Endothelial cell of umbilical vein (primary cell): ENCODE measurements around the gene LRRC52. TPM values are rescaled to one million over a fixed set of nuclear protein-coding genes. Genes with fewer than 3 reads are reported as not detected.

Experiments used
- BruUV-seq: library from RNA; stranded (reverse); fragments of 400-500 nt; replicated peaks from 2 replicates; lab custom pipeline; 2021; lab: Mats Ljungman, UMichigan
- CTCF ChIA-PET: fragments of 300-600, 350-600 bp; sonication (Branson Sonifier 250); formaldehyde crosslinking; loops from one replicate; lab custom pipeline; 2021; ENCODE audit warnings: antibody characterized with exemption, inconsistent platforms; lab: Charles Lee
- POLR2A ChIA-PET: fragments of 300-600, 350-600 bp; sonication (Branson Sonifier 250); formaldehyde crosslinking; loops from one replicate; lab custom pipeline; 2021; ENCODE audit warnings: antibody characterized with exemption, inconsistent platforms; lab: Charles Lee
- DNase-seq: peaks from one replicate; pipeline ENCODE4 v3.0.0-alpha.2; 2011; ENCODE audit warnings: low read depth, low spot score
- FAIRE-seq: peaks from 2 replicates; lab custom pipeline; 2011; peaks lifted over from hg19 to GRCh38; lab: Jason Lieb, UNC
- H2AFZ ChIP-seq: 2 replicates; pipeline ENCODE4 v1.6.0; 2012; ENCODE audit warnings: low read depth, low read length, control low read depth, inconsistent platforms
- H3K27ac ChIP-seq: 2 replicates; pipeline ENCODE4 v1.5.1; 2011; ENCODE audit warnings: low read depth, mild to moderate bottlenecking, control low read depth, low read length, moderate library complexity; ENCODE audit not compliant: insufficient read depth
- H3K27me3 ChIP-seq, 2 experiments: 2 replicates each; pipeline versions ENCODE4 v1.6.0 to v1.6.1; 2011; ENCODE audit warnings: low read length in 2 of 2, mixed read lengths in 1 of 2; ENCODE audit not compliant: control insufficient read depth in 2 of 2, insufficient read depth in 2 of 2
- H3K36me3 ChIP-seq, 2 experiments: 2 replicates in 1 of 2; 3 replicates in 1 of 2; pipeline ENCODE4 v1.5.1; 2011; ENCODE audit warnings: low read length in 2 of 2, mild to moderate bottlenecking in 1 of 2, moderate library complexity in 1 of 2; ENCODE audit not compliant: control insufficient read depth in 2 of 2, insufficient read depth in 2 of 2; ENCODE audit errors: extremely low read depth in 1 of 2
- H3K4me1 ChIP-seq: 3 replicates; pipeline ENCODE4 v1.5.1; 2011; ENCODE audit warnings: mild to moderate bottlenecking, low read length; ENCODE audit not compliant: control insufficient read depth, insufficient read depth; ENCODE audit errors: extremely low read depth
- H3K4me2 ChIP-seq: 2 replicates; pipeline ENCODE4 v1.6.1; 2011; ENCODE audit warnings: low read length, control low read depth, mixed read lengths; ENCODE audit not compliant: insufficient read depth
- H3K4me3 ChIP-seq, 3 experiments: fragments of 200-600 bp in 1 of 3; sonication (generic), shearing (Covaris generic) in 1 of 3; replicated peaks in 1 of 3; 2 replicates each; pipeline ENCODE4 v1.5.1; 2011 to 2016; ENCODE audit warnings: control low read depth in 3 of 3, low read length in 3 of 3, mild to moderate bottlenecking in 2 of 3, inconsistent platforms in 1 of 3, low read depth in 1 of 3, moderate library complexity in 1 of 3; ENCODE audit not compliant: insufficient read depth in 1 of 3
- H3K79me2 ChIP-seq: 2 replicates; pipeline ENCODE4 v1.6.0; 2012; ENCODE audit warnings: low read length, inconsistent platforms; ENCODE audit not compliant: control insufficient read depth, insufficient read depth
- H3K9ac ChIP-seq: replicated peaks from 2 replicates; pipeline ENCODE3; 2011; ENCODE audit warnings: low read length, control low read depth; ENCODE audit not compliant: insufficient read depth; ENCODE audit errors: extremely low read depth
- H3K9me1 ChIP-seq: replicated peaks from 3 replicates; pipeline ENCODE4 v1.6.0; 2011; ENCODE audit warnings: mild to moderate bottlenecking, low read length; ENCODE audit not compliant: control insufficient read depth, insufficient read depth; ENCODE audit errors: extremely low read depth
- H3K9me3 ChIP-seq: replicated peaks from 2 replicates; pipeline ENCODE4 v1.5.1; 2012; ENCODE audit warnings: low read length, inconsistent platforms; ENCODE audit not compliant: control insufficient read depth, insufficient read depth
- H4K20me1 ChIP-seq: replicated peaks from 2 replicates; pipeline ENCODE3; 2011; ENCODE audit warnings: mild to moderate bottlenecking, low read length; ENCODE audit not compliant: control insufficient read depth, insufficient read depth; ENCODE audit errors: extremely low read depth
- EZH2 ChIP-seq: IDR thresholded peaks from 2 replicates; pipeline ENCODE4 v1.6.1; 2012; ENCODE audit warnings: borderline replicate concordance, low read depth, mild to moderate bottlenecking, moderate library complexity, low read length, inconsistent platforms; ENCODE audit not compliant: severe bottlenecking
- FOS ChIP-seq: IDR thresholded peaks from 2 replicates; pipeline ENCODE4 v1.6.1; 2011; ENCODE audit warnings: mild to moderate bottlenecking, low read length, moderate library complexity, borderline replicate concordance; ENCODE audit not compliant: insufficient read depth
- GATA2 ChIP-seq: IDR thresholded peaks from 2 replicates; pipeline ENCODE4 v1.7.0; 2011; ENCODE audit warnings: low read depth, mild to moderate bottlenecking, moderate library complexity, mixed read lengths, low read length; ENCODE audit not compliant: insufficient read length, insufficient read depth
- JUN ChIP-seq: IDR thresholded peaks from 2 replicates; pipeline ENCODE4 v1.6.1; 2011; ENCODE audit warnings: borderline replicate concordance, low read depth; ENCODE audit not compliant: insufficient read length, insufficient read depth
- MAX ChIP-seq: IDR thresholded peaks from 2 replicates; pipeline ENCODE4 v1.6.1; 2011; ENCODE audit not compliant: insufficient read depth, insufficient read length
- MYC ChIP-seq: IDR thresholded peaks from one replicate; pipeline ENCODE4 v1.6.1; 2011; ENCODE audit warnings: mild to moderate bottlenecking, low read depth, low read length
- POLR2A ChIP-seq: IDR thresholded peaks from 2 replicates; pipeline ENCODE4 v1.6.1; 2012; ENCODE audit warnings: low read depth, mild to moderate bottlenecking, control low read depth, low read length
- POLR2AphosphoS5 ChIP-seq: IDR thresholded peaks from 2 replicates; pipeline ENCODE4 v1.6.1; 2012; ENCODE audit warnings: low read depth, mild to moderate bottlenecking, control low read depth, low read length, moderate library complexity; ENCODE audit not compliant: insufficient read depth
- dilution Hi-C: fragments of 300-500 bp; cut with MboI; formaldehyde crosslinking; loops from one replicate; pipeline ENCODE4 v1.15.0; 2019; ENCODE audit warnings: low sequenced_read_pairs; ENCODE audit not compliant: extremely low pct_ligation_motif_present
- intact Hi-C: fragments of 100-400 bp; cut with micrococcal nuclease; formaldehyde crosslinking; loops from one replicate; pipeline ENCODE4 v1.10.0; 2022
- polyA plus RNA-seq, 4 experiments: library from polyadenylated mRNA; depleted of rRNA in 3 of 4; stranded (reverse) in 3 of 4; unstranded in 1 of 4; fragments of >200 nt; gene quantifications; 2 replicates each; pipeline versions ENCODE4 v1.2.1 to v1.2.3, GENCODE V29; 2011 to 2012; ENCODE audit warnings: missing spikeins in 1 of 4
- total RNA-seq: library from RNA; stranded (reverse); gene quantifications from 2 replicates; pipeline ENCODE4 v1.2.3, GENCODE V29; 2021
- TF ChIP-seq, protein P1 (sequence below), 2 donors: IDR thresholded peaks; 1 replicate in 1 of 2; 2 replicates in 1 of 2; pipeline ENCODE4 v1.5.1; 2011; ENCODE audit warnings: low read length in 2 of 2, mild to moderate bottlenecking in 2 of 2, moderate library complexity in 2 of 2, control low read depth in 1 of 2, inconsistent platforms in 1 of 2, low read depth in 1 of 2; ENCODE audit not compliant: insufficient read depth in 1 of 2; ENCODE audit errors: extremely low read depth in 1 of 2

LRRC52 gene
- total and polyA plus RNA-seq, 2 donors (not counting 3 experiments of a cell fraction or from before 2014, with no cell fraction given), result not detected

DNA sequence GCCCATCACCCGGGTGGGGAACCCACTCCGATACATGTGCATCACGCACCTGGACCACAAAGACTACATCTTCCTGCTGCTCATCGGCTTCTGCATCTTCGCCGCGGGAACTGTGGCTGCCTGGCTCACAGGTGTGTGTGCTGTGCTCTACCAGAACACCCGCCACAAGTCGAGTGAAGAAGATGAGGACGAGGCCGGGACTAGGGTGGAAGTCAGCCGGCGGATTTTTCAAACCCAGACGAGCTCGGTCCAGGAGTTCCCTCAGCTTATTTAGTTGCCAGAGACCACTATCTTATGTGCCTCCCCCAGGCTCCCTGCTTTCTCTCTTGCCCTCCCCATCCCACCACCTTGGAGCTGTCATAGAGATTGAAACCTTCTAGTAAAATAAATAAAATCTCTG is 19.8 kb downstream of the LRRC52 start:
- FAIRE-seq (no peak), DNase-seq (no peak)
- Histone ChIP-seq H3K36me3 (no peaks in the 10 kb centered on the region), H3K27me3 (no peaks in the 10 kb centered on the region), H3K27ac (no peak overlapping the region), H4K20me1 (no peaks in the 10 kb centered on the region), H3K4me2 (no peak overlapping the region), H3K9ac (no peak overlapping the region), H3K4me3 (no peak overlapping the region), H3K9me1 (no peaks in the 10 kb centered on the region), H3K4me1 (no peaks in the 10 kb centered on the region), H2AFZ (no peak overlapping the region), H3K9me3 (no peaks in the 10 kb centered on the region), H3K79me2 (no peaks in the 10 kb centered on the region)
- ChIA-PET POLR2A (no interaction called here), CTCF (no interaction called here)
- BruUV-seq, result no TSS peak
- intact Hi-C loops (no loop called here), dilution Hi-C loops (no loop called here)
- no peak for TF ChIP-seq MYC
- TF ChIP-seq, protein P1, sequence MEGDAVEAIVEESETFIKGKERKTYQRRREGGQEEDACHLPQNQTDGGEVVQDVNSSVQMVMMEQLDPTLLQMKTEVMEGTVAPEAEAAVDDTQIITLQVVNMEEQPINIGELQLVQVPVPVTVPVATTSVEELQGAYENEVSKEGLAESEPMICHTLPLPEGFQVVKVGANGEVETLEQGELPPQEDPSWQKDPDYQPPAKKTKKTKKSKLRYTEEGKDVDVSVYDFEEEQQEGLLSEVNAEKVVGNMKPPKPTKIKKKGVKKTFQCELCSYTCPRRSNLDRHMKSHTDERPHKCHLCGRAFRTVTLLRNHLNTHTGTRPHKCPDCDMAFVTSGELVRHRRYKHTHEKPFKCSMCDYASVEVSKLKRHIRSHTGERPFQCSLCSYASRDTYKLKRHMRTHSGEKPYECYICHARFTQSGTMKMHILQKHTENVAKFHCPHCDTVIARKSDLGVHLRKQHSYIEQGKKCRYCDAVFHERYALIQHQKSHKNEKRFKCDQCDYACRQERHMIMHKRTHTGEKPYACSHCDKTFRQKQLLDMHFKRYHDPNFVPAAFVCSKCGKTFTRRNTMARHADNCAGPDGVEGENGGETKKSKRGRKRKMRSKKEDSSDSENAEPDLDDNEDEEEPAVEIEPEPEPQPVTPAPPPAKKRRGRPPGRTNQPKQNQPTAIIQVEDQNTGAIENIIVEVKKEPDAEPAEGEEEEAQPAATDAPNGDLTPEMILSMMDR (IDR thresholded peaks at IDR 0.05; ENCODE audit: extremely low read depth in 1 of 2, insufficient read depth in 1 of 2, low read depth in 1 of 2, low read length in 2 of 2), result no peak
- TF ChIP-seq MAX, result no peak
- TF ChIP-seq POLR2AphosphoS5, result no peak
- no peak for TF ChIP-seq GATA2
- no peak for TF ChIP-seq FOS
- TF ChIP-seq POLR2A, result no peak
- no peak for TF ChIP-seq JUN
- TF ChIP-seq EZH2, result no peak
